Endothelial cell of umbilical vein (primary cell): Measurements from ENCODE around the gene STARD3NL. TPM values are rescaled to one million over a fixed set of nuclear protein-coding genes. Genes with fewer than 3 reads are reported as not detected.

Experiments
- BruUV-seq: library from RNA; stranded (reverse); fragments of 400-500 nt; replicated peaks from 2 replicates; lab custom pipeline; 2021; lab: Mats Ljungman, UMichigan
- CTCF ChIA-PET: fragments of 300-600, 350-600 bp; sonication (Branson Sonifier 250); formaldehyde crosslinking; loops from one replicate; lab custom pipeline; 2021; ENCODE audit warnings: antibody characterized with exemption, inconsistent platforms; lab: Charles Lee
- POLR2A ChIA-PET: fragments of 300-600, 350-600 bp; sonication (Branson Sonifier 250); formaldehyde crosslinking; loops from one replicate; lab custom pipeline; 2021; ENCODE audit warnings: antibody characterized with exemption, inconsistent platforms; lab: Charles Lee
- DNase-seq: peaks from one replicate; pipeline ENCODE4 v3.0.0-alpha.2; 2011; ENCODE audit warnings: low read depth, low spot score
- FAIRE-seq: peaks from 2 replicates; lab custom pipeline; 2011; peaks lifted over from hg19 to GRCh38; lab: Jason Lieb, UNC
- H2AFZ ChIP-seq: 2 replicates; pipeline ENCODE4 v1.6.0; 2012; ENCODE audit warnings: low read depth, low read length, control low read depth, inconsistent platforms
- H3K27ac ChIP-seq: 2 replicates; pipeline ENCODE4 v1.5.1; 2011; ENCODE audit warnings: low read depth, mild to moderate bottlenecking, control low read depth, low read length, moderate library complexity; ENCODE audit not compliant: insufficient read depth
- H3K27me3 ChIP-seq, 2 experiments: 2 replicates each; pipeline versions ENCODE4 v1.6.0 to v1.6.1; 2011; ENCODE audit warnings: low read length in 2 of 2, mixed read lengths in 1 of 2; ENCODE audit not compliant: control insufficient read depth in 2 of 2, insufficient read depth in 2 of 2
- H3K36me3 ChIP-seq, 2 experiments: 2 replicates in 1 of 2; 3 replicates in 1 of 2; pipeline ENCODE4 v1.5.1; 2011; ENCODE audit warnings: low read length in 2 of 2, mild to moderate bottlenecking in 1 of 2, moderate library complexity in 1 of 2; ENCODE audit not compliant: control insufficient read depth in 2 of 2, insufficient read depth in 2 of 2; ENCODE audit errors: extremely low read depth in 1 of 2
- H3K4me1 ChIP-seq: 3 replicates; pipeline ENCODE4 v1.5.1; 2011; ENCODE audit warnings: mild to moderate bottlenecking, low read length; ENCODE audit not compliant: control insufficient read depth, insufficient read depth; ENCODE audit errors: extremely low read depth
- H3K4me2 ChIP-seq: 2 replicates; pipeline ENCODE4 v1.6.1; 2011; ENCODE audit warnings: low read length, control low read depth, mixed read lengths; ENCODE audit not compliant: insufficient read depth
- H3K4me3 ChIP-seq, 3 experiments: fragments of 200-600 bp in 1 of 3; sonication (generic), shearing (Covaris generic) in 1 of 3; replicated peaks in 1 of 3; 2 replicates each; pipeline ENCODE4 v1.5.1; 2011 to 2016; ENCODE audit warnings: control low read depth in 3 of 3, low read length in 3 of 3, mild to moderate bottlenecking in 2 of 3, inconsistent platforms in 1 of 3, low read depth in 1 of 3, moderate library complexity in 1 of 3; ENCODE audit not compliant: insufficient read depth in 1 of 3
- H3K79me2 ChIP-seq: 2 replicates; pipeline ENCODE4 v1.6.0; 2012; ENCODE audit warnings: low read length, inconsistent platforms; ENCODE audit not compliant: control insufficient read depth, insufficient read depth
- H3K9ac ChIP-seq: replicated peaks from 2 replicates; pipeline ENCODE3; 2011; ENCODE audit warnings: low read length, control low read depth; ENCODE audit not compliant: insufficient read depth; ENCODE audit errors: extremely low read depth
- H3K9me1 ChIP-seq: replicated peaks from 3 replicates; pipeline ENCODE4 v1.6.0; 2011; ENCODE audit warnings: mild to moderate bottlenecking, low read length; ENCODE audit not compliant: control insufficient read depth, insufficient read depth; ENCODE audit errors: extremely low read depth
- H3K9me3 ChIP-seq: replicated peaks from 2 replicates; pipeline ENCODE4 v1.5.1; 2012; ENCODE audit warnings: low read length, inconsistent platforms; ENCODE audit not compliant: control insufficient read depth, insufficient read depth
- H4K20me1 ChIP-seq: replicated peaks from 2 replicates; pipeline ENCODE3; 2011; ENCODE audit warnings: mild to moderate bottlenecking, low read length; ENCODE audit not compliant: control insufficient read depth, insufficient read depth; ENCODE audit errors: extremely low read depth
- EZH2 ChIP-seq: IDR thresholded peaks from 2 replicates; pipeline ENCODE4 v1.6.1; 2012; ENCODE audit warnings: borderline replicate concordance, low read depth, mild to moderate bottlenecking, moderate library complexity, low read length, inconsistent platforms; ENCODE audit not compliant: severe bottlenecking
- FOS ChIP-seq: IDR thresholded peaks from 2 replicates; pipeline ENCODE4 v1.6.1; 2011; ENCODE audit warnings: mild to moderate bottlenecking, low read length, moderate library complexity, borderline replicate concordance; ENCODE audit not compliant: insufficient read depth
- GATA2 ChIP-seq: IDR thresholded peaks from 2 replicates; pipeline ENCODE4 v1.7.0; 2011; ENCODE audit warnings: low read depth, mild to moderate bottlenecking, moderate library complexity, mixed read lengths, low read length; ENCODE audit not compliant: insufficient read length, insufficient read depth
- JUN ChIP-seq: IDR thresholded peaks from 2 replicates; pipeline ENCODE4 v1.6.1; 2011; ENCODE audit warnings: borderline replicate concordance, low read depth; ENCODE audit not compliant: insufficient read length, insufficient read depth
- MYC ChIP-seq: IDR thresholded peaks from one replicate; pipeline ENCODE4 v1.6.1; 2011; ENCODE audit warnings: mild to moderate bottlenecking, low read depth, low read length
- POLR2A ChIP-seq: IDR thresholded peaks from 2 replicates; pipeline ENCODE4 v1.6.1; 2012; ENCODE audit warnings: low read depth, mild to moderate bottlenecking, control low read depth, low read length
- POLR2AphosphoS5 ChIP-seq: IDR thresholded peaks from 2 replicates; pipeline ENCODE4 v1.6.1; 2012; ENCODE audit warnings: low read depth, mild to moderate bottlenecking, control low read depth, low read length, moderate library complexity; ENCODE audit not compliant: insufficient read depth
- dilution Hi-C: fragments of 300-500 bp; cut with MboI; formaldehyde crosslinking; loops from one replicate; pipeline ENCODE4 v1.15.0; 2019; ENCODE audit warnings: low sequenced_read_pairs; ENCODE audit not compliant: extremely low pct_ligation_motif_present
- intact Hi-C: fragments of 100-400 bp; cut with micrococcal nuclease; formaldehyde crosslinking; loops from one replicate; pipeline ENCODE4 v1.10.0; 2022
- polyA plus RNA-seq, 4 experiments: library from polyadenylated mRNA; depleted of rRNA in 3 of 4; stranded (reverse) in 3 of 4; unstranded in 1 of 4; fragments of >200 nt; gene quantifications; 2 replicates each; pipeline versions ENCODE4 v1.2.1 to v1.2.3, GENCODE V29; 2011 to 2012; ENCODE audit warnings: missing spikeins in 1 of 4
- total RNA-seq: library from RNA; stranded (reverse); gene quantifications from 2 replicates; pipeline ENCODE4 v1.2.3, GENCODE V29; 2021
- TF ChIP-seq, protein P1 (sequence below), 2 donors: IDR thresholded peaks; 1 replicate in 1 of 2; 2 replicates in 1 of 2; pipeline ENCODE4 v1.5.1; 2011; ENCODE audit warnings: low read length in 2 of 2, mild to moderate bottlenecking in 2 of 2, moderate library complexity in 2 of 2, control low read depth in 1 of 2, inconsistent platforms in 1 of 2, low read depth in 1 of 2; ENCODE audit not compliant: insufficient read depth in 1 of 2; ENCODE audit errors: extremely low read depth in 1 of 2
- TF ChIP-seq, protein P2 (sequence below): IDR thresholded peaks from 2 replicates; pipeline ENCODE4 v1.6.1; 2011; ENCODE audit not compliant: insufficient read depth, insufficient read length

Gene STARD3NL
- total and polyA plus RNA-seq, 2 donors (not counting 3 experiments of a cell fraction or from before 2014, with no cell fraction given): 52.8 to 73.6 TPM

DNA sequence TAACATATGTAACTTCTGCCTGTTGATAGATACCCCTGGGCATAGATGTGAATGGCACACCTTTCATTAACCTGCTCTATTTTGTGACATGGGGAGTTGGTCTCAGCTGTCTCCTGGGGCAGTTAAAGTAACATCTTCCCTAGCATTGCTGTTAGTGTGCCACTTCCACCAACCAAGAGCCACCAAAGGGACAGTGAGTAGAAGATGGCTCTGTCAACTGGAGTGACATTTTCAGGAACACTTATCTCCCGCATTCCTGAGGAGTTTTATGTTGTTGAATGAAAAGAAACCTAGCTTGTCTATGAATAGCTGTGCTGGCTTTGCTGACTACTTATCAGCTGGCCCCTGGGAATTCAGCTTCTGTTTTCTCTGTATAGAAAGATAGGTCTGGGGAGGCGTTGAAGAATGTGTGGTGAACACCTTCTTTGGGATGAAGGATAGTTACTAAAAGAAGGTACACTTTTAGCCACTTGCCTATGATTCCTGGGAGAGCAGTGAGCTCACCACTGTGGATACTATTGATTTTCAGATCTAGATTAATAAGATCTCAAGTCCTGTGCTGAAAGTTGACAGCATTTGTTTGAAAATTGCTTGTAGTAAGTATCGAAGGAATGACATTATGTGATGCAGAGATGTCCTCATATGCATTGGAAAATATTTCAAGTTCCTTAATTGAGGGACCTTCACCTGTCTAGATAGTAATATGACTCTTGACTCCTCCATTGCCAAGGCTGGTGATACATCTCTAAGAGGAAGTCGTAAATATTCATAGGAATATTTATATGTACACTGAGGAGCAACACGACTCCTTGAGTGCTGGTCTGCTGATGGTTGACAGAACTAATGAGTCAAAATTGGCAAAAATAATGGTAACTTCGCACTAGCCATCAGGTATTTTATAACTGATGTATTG is 7.6 kb downstream of the STARD3NL start:
- ChIA-PET CTCF (interaction anchor here (2.8 to 3.5 kb wide), 2 partner anchors 11 to 30 kb away, joined by 18 to 19 read pairs; no protein-coding TSS in a partner anchor), POLR2A (no interaction called here)
- H4K20me1 ChIP-seq: peaks cover 9% of the 10 kb centered on the region
- H3K4me2 ChIP-seq: no peak overlapping the region
- H3K9me1 ChIP-seq: no peaks in the 10 kb centered on the region
- H3K36me3 ChIP-seq: peaks cover 0 to 9% of the 10 kb centered on the region in 2 experiments
- FAIRE-seq: no peak
- intact Hi-C loops: no loop called here
- no peaks in the 10 kb centered on the region for H3K27me3 ChIP-seq
- dilution Hi-C loops: no loop called here
- no TSS peak for BruUV-seq
- H3K79me2 ChIP-seq: peaks cover 94% of the 10 kb centered on the region
- H3K9me3 ChIP-seq: no peaks in the 10 kb centered on the region
- H3K27ac ChIP-seq: no peak overlapping the region
- H3K9ac ChIP-seq: no peak overlapping the region
- no peak overlapping the region for H3K4me3 ChIP-seq
- TF ChIP-seq, protein P1, sequence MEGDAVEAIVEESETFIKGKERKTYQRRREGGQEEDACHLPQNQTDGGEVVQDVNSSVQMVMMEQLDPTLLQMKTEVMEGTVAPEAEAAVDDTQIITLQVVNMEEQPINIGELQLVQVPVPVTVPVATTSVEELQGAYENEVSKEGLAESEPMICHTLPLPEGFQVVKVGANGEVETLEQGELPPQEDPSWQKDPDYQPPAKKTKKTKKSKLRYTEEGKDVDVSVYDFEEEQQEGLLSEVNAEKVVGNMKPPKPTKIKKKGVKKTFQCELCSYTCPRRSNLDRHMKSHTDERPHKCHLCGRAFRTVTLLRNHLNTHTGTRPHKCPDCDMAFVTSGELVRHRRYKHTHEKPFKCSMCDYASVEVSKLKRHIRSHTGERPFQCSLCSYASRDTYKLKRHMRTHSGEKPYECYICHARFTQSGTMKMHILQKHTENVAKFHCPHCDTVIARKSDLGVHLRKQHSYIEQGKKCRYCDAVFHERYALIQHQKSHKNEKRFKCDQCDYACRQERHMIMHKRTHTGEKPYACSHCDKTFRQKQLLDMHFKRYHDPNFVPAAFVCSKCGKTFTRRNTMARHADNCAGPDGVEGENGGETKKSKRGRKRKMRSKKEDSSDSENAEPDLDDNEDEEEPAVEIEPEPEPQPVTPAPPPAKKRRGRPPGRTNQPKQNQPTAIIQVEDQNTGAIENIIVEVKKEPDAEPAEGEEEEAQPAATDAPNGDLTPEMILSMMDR (IDR thresholded peaks at IDR 0.05; ENCODE audit: extremely low read depth in 1 of 2, insufficient read depth in 1 of 2, low read depth in 1 of 2, low read length in 2 of 2): no peak
- TF ChIP-seq POLR2AphosphoS5 (no peak), EZH2 (no peak), POLR2A (no peak), FOS (no peak), GATA2 (no peak), MYC (no peak), JUN (no peak)
- TF ChIP-seq, protein P2, sequence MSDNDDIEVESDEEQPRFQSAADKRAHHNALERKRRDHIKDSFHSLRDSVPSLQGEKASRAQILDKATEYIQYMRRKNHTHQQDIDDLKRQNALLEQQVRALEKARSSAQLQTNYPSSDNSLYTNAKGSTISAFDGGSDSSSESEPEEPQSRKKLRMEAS: no peak
- no peak for DNase-seq
- H3K4me1 ChIP-seq: peaks cover 16% of the 10 kb centered on the region
- H2AFZ ChIP-seq: no peak overlapping the region
